Prostate gland (tissue), 2 donors: ENCODE results near the gene MAP1LC3B2.

Source experiments
- POLR2A ChIP-seq: fragments of 450-650 bp; IDR thresholded peaks from one replicate; pipeline ENCODE4 v1.6.1; 2016; ENCODE audit warnings: antibody characterized with exemption, mild to moderate bottlenecking
- POLR2AphosphoS5 ChIP-seq: sonication (generic); formaldehyde crosslinking; IDR thresholded peaks from one replicate; pipeline ENCODE4 v1.6.1; 2017; ENCODE audit warnings: antibody characterized with exemption
- TF ChIP-seq, protein P1 (sequence below), 4 experiments: fragments of 200-600 bp in 2 of 4; fragments of 450-650 bp in 2 of 4; sonication (generic) in 2 of 4; IDR thresholded peaks; 1 replicate in 3 of 4; 2 replicates in 1 of 4; pipeline ENCODE4 v1.5.1; 2016 to 2019; ENCODE audit warnings: antibody characterized with exemption in 4 of 4, mild to moderate bottlenecking in 2 of 4, moderate library complexity in 2 of 4

DNA sequence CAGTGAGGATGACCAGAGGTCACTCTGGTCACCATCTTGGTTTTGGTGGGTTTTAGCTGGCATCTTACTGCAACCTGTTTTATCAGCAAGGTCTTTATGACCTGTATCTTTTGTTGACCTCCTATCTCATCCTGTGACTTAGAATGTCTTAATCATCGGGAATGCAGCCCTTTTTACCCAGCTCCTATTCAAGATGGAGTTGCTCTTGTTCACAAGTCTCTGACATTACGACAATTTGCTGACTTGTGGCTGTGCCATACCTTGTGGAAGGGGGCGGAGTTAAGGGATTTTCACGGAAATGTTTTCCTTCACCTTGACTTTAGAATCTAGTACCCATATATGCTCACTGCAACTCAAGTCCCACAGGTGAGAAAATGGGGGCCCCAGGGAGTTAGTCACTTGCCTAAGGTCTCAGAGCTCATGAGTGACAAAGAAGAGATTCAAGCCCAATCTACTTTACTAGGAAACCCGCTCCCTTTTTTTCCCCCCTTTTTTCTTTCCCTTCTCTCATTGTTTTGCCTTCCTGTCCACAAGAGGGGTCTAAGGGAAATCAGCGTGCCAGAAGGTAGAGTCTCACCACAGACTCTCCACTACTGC lies 2.7 kb upstream of the MAP1LC3B2 start:
- TF ChIP-seq, protein P1, sequence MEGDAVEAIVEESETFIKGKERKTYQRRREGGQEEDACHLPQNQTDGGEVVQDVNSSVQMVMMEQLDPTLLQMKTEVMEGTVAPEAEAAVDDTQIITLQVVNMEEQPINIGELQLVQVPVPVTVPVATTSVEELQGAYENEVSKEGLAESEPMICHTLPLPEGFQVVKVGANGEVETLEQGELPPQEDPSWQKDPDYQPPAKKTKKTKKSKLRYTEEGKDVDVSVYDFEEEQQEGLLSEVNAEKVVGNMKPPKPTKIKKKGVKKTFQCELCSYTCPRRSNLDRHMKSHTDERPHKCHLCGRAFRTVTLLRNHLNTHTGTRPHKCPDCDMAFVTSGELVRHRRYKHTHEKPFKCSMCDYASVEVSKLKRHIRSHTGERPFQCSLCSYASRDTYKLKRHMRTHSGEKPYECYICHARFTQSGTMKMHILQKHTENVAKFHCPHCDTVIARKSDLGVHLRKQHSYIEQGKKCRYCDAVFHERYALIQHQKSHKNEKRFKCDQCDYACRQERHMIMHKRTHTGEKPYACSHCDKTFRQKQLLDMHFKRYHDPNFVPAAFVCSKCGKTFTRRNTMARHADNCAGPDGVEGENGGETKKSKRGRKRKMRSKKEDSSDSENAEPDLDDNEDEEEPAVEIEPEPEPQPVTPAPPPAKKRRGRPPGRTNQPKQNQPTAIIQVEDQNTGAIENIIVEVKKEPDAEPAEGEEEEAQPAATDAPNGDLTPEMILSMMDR (IDR thresholded peaks at IDR 0.05), result no peak
- TF ChIP-seq POLR2AphosphoS5 (no peak), POLR2A (no peak)
